Activated CD8-positive, alpha-beta T cell treated with anti-CD3 and anti-CD28 coated beads for 36 hours (primary cell): ENCODE measurements around the gene POU5F1. TPM values are rescaled to one million over a fixed set of nuclear protein-coding genes. Genes with fewer than 3 reads are reported as not detected.

Source experiments
- ATAC-seq: fragments of 200-7000 bp; cut with Tn5 transposase; one replicate; pipeline ENCODE4 v1.10.0; 2021; ENCODE audit warnings: mild to moderate bottlenecking, moderate library complexity
- CTCF ChIA-PET: fragments of 350-600 bp; sonication (Branson Sonifier 250); formaldehyde crosslinking; loops from one replicate; lab custom pipeline; 2021; ENCODE audit warnings: antibody characterized with exemption; lab: Charles Lee
- POLR2A ChIA-PET: fragments of 350-600 bp; sonication (Branson Sonifier 250); formaldehyde crosslinking; loops from one replicate; lab custom pipeline; 2021; ENCODE audit warnings: antibody characterized with exemption; lab: Charles Lee
- DNase-seq: peaks from one replicate; pipeline ENCODE4 v3.0.0-alpha.2; 2020
- H3K27ac Mint-ChIP-seq: one replicate; pipeline ENCODE4 v1.8.0; 2021; ENCODE audit warnings: mild to moderate bottlenecking, mixed read lengths
- H3K27me3 Mint-ChIP-seq: one replicate; pipeline ENCODE4 v1.8.0; 2021; ENCODE audit warnings: mixed read lengths
- H3K36me3 Mint-ChIP-seq: one replicate; pipeline ENCODE4 v1.8.0; 2021; ENCODE audit warnings: low read depth, mixed read lengths
- H3K4me1 Mint-ChIP-seq: one replicate; pipeline ENCODE4 v1.8.0; 2021; ENCODE audit warnings: low read depth, mixed read lengths
- H3K4me3 Mint-ChIP-seq: one replicate; pipeline ENCODE4 v1.8.0; 2021; ENCODE audit warnings: mild to moderate bottlenecking, moderate library complexity, mixed read lengths
- H3K9me3 Mint-ChIP-seq: one replicate; pipeline ENCODE4 v1.8.0; 2021; ENCODE audit warnings: mixed read lengths
- intact Hi-C: fragments of 100-400 bp; cut with micrococcal nuclease; formaldehyde crosslinking; loops from one replicate; pipeline ENCODE4 v1.10.0; 2022
- total RNA-seq, 2 experiments: library from RNA; stranded (reverse); gene quantifications; one replicate each; pipeline ENCODE4 v1.2.3, GENCODE V29; 2021
- TF ChIP-seq, protein P1 (sequence below): fragments of 200-600 bp; IDR thresholded peaks from one replicate; pipeline ENCODE4 v1.8.0; 2022; ENCODE audit warnings: antibody characterized with exemption, mild to moderate bottlenecking

Gene POU5F1
- total RNA-seq, 2 experiments from 2014 or later: not detected

DNA sequence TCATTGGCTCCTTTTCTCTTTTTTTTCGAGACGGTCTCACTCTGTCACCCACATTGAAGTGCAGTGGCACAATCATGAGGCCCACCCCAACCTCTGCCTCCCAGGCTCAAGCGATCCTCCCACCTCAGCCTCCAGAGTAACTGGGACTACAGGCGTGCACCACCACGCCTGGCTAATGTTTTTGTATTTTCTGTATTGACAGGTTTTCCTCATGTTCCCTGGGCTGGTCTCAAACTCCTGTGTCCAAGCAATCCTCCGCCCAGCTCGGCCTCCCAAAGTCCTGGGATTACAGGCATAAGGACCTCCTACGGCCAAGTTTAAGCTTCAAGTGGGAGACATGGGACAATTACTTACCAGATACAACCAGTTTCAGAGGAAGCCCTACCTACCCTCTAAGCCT is 9.4 kb upstream of the POU5F1 start:
- Mint-ChIP-seq H3K4me3 (peak overlapping the region; percentile 69), H3K36me3 (no peaks in the 10 kb centered on the region), H3K4me1 (peaks cover 15% of the 10 kb centered on the region), H3K27me3 (no peaks in the 10 kb centered on the region), H3K9me3 (no peaks in the 10 kb centered on the region), H3K27ac (no peak overlapping the region)
- no peak for DNase-seq
- intact Hi-C loops: no loop called here
- POLR2A ChIA-PET: no interaction called here
- no peak for ATAC-seq
- CTCF ChIA-PET: no interaction called here
- TF ChIP-seq, protein P1, sequence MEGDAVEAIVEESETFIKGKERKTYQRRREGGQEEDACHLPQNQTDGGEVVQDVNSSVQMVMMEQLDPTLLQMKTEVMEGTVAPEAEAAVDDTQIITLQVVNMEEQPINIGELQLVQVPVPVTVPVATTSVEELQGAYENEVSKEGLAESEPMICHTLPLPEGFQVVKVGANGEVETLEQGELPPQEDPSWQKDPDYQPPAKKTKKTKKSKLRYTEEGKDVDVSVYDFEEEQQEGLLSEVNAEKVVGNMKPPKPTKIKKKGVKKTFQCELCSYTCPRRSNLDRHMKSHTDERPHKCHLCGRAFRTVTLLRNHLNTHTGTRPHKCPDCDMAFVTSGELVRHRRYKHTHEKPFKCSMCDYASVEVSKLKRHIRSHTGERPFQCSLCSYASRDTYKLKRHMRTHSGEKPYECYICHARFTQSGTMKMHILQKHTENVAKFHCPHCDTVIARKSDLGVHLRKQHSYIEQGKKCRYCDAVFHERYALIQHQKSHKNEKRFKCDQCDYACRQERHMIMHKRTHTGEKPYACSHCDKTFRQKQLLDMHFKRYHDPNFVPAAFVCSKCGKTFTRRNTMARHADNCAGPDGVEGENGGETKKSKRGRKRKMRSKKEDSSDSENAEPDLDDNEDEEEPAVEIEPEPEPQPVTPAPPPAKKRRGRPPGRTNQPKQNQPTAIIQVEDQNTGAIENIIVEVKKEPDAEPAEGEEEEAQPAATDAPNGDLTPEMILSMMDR: no peak

DNA sequence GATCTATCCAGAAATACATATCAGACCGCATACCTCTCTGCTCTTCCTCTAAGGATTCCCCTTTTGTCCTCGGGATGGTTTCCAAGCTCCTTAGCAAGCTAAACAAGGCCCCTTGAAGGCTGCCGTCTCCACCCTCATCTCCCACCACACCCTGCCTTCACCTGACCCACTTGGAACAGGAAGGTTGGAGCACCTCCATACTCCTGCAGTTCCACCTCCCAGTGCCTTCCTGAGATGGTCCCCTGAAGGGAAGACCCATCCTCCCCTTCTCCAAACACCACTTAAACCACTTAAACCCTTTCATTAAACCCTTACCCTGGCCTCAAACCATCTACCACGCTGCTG is 8.5 kb upstream of the POU5F1 start:
- Mint-ChIP-seq H3K4me1 (peaks cover 15% of the 10 kb centered on the region), H3K36me3 (no peaks in the 10 kb centered on the region), H3K27me3 (no peaks in the 10 kb centered on the region), H3K9me3 (no peaks in the 10 kb centered on the region), H3K4me3 (no peak overlapping the region), H3K27ac (peak overlapping the region; percentile 3)
- DNase-seq: no peak
- TF ChIP-seq, protein P1: no peak
- intact Hi-C loops: no loop called here
- ChIA-PET CTCF (no interaction called here), POLR2A (no interaction called here)
- no peak for ATAC-seq

DNA sequence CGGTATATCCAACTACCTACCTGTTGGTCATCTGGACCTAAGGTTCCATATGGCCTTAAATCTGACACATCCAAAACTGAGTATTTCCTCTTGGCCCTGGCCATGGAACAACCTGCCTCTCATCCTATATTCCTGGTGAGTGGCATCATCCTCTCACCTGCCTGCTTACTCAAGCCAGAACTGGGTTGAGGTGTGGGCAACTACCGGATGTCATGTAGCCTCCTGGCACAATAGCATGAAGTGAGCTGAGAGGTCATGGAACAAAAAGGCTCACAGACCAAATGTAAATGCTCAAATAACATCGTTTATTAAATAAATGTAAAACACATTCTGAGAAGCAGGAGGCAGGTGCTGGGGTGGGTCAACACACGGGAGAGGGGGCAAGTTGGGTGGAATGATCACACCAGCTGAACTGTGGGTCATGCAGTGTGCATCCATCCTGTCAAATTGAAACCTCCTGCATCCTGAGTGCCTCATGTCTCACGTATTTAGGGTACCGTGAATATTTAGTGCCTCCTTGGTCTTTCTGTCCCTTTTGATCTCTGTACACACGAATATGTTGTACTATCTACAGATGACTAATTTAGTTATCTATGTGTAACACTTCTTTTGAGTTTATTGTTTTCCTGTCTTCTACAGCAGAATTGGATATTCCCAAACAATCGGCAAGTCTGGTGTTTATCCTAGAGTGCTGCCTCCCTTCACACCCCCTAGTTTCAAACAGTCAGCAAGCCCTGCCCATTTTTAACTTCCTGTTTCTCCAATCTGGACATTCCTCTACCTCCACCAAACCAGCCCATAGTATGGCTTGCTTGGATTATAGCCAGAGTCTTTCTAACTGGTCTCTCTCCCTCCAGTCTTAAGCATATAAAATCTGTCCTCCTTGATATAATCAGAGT is 7.9 kb upstream of the POU5F1 start:
- H3K4me3 Mint-ChIP-seq: no peak overlapping the region
- H3K27ac Mint-ChIP-seq: peak overlapping the region; percentile 3
- peaks cover 15% of the 10 kb centered on the region for H3K4me1 Mint-ChIP-seq
- no peaks in the 10 kb centered on the region for H3K36me3 Mint-ChIP-seq
- TF ChIP-seq, protein P1: no peak
- ChIA-PET POLR2A (no interaction called here), CTCF (no interaction called here)
- intact Hi-C loops: no loop called here
- peak; percentile 38 for ATAC-seq
- H3K9me3 Mint-ChIP-seq: no peaks in the 10 kb centered on the region
- no peak for DNase-seq
- no peaks in the 10 kb centered on the region for H3K27me3 Mint-ChIP-seq

DNA sequence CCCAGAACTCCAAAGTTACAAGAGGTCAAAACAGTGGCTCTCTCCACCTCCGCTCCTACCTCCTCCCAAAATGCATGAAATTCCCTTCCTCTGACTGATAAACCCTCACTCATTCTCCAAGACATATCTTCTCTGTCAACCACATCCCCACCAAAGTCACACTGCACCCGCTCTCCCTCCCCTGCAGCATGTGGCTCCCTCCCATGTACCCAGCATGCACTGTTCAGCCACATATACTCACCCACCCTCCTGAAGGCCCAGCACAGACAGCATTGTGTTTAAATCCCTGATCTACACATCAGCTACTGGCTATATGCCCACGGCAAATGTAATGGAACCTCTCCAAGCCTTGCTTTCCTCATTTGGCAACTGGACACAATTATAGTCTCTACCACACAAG is 5.5 kb upstream of the POU5F1 start:
- H3K4me3 Mint-ChIP-seq: no peak overlapping the region
- TF ChIP-seq, protein P1: no peak
- peaks cover 15% of the 10 kb centered on the region for H3K4me1 Mint-ChIP-seq
- DNase-seq: peak; percentile 40
- H3K9me3 Mint-ChIP-seq: no peaks in the 10 kb centered on the region
- no peaks in the 10 kb centered on the region for H3K36me3 Mint-ChIP-seq
- POLR2A ChIA-PET: interaction anchor here (0.6 to 1.1 kb wide), 2 partner anchors 17 to 1531 kb away, joined by 3 read pairs; partner anchors contain the start of gene TCF19
- H3K27ac Mint-ChIP-seq: peak overlapping the region; percentile 58
- intact Hi-C loops: no loop called here
- CTCF ChIA-PET: interaction anchor here (0.7 to 1.2 kb wide), 3 partner anchors 11 to 17 kb away, joined by 3 to 5 read pairs (median 3); partner anchors contain the start of gene TCF19
- no peaks in the 10 kb centered on the region for H3K27me3 Mint-ChIP-seq
- peak; percentile 62 for ATAC-seq

DNA sequence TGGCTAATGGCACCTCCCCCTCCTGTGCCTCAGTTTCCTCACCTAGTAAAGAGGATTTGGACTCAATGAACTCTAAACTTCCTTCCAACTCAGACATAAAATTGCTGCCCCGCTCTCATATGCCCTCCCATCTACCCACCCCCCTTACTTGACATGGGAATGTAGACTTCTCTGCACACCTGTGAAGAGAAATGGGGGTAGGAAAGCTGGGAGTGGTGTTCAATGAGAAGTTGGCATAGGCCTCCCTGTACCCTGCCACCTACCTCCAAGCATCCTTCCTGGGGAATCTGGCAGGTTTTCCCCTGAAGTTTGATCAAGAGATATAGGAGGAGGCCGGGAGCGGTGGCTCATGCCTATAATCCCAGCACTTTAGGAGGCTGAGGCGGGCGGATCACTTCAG is 3.9 kb upstream of the POU5F1 start:
- no peak for DNase-seq
- H3K4me3 Mint-ChIP-seq: no peak overlapping the region
- intact Hi-C loops: no loop called here
- TF ChIP-seq, protein P1: no peak
- ATAC-seq: no peak
- ChIA-PET POLR2A (no interaction called here), CTCF (no interaction called here)
- H3K27me3 Mint-ChIP-seq: no peaks in the 10 kb centered on the region
- no peaks in the 10 kb centered on the region for H3K9me3 Mint-ChIP-seq
- H3K27ac Mint-ChIP-seq: no peak overlapping the region
- H3K4me1 Mint-ChIP-seq: peaks cover 15% of the 10 kb centered on the region
- no peaks in the 10 kb centered on the region for H3K36me3 Mint-ChIP-seq
